CD4-positive, alpha-beta T cell treated with Interleukin-1 beta for 1 hour (primary cell): ENCODE data around the gene TNPO3.
"Not testable (repeated sequence)": the region's sequence is repeated elsewhere in the genome, so short reads cannot be mapped to it uniquely, and the experiment has no call there.

Experiments used
- DNase-seq, 2 donors: peaks; one replicate each; pipeline ENCODE4 v3.0.0-alpha.2; 2020 to 2022

The TNPO3 gene

GRCh38 chr7:129067943-129068548 is 13.1 kb upstream of the TNPO3 start:
- no peak for DNase-seq

GRCh38 chr7:129067132-129067561 is 12.2 kb upstream of the TNPO3 start:
- DNase-seq: not testable (repeated sequence)

GRCh38 chr7:129066290-129067131 is 11.6 kb upstream of the TNPO3 start:
- DNase-seq: no peak

GRCh38 chr7:129055861-129056464 is 1.1 kb upstream of the TNPO3 start:
- DNase-seq: no peak

GRCh38 chr7:129055294-129055816 is 444 bp upstream of the TNPO3 start:
- no peak for DNase-seq

- DNase-seq: peak in 1 of 2 donors; percentile 5
Measured at GRCh38 chr7:129053938-129054437, 923 bp downstream of the TNPO3 start.

- no peak for DNase-seq
Measured at GRCh38 chr7:129052441-129052840, 2.5 kb downstream of the TNPO3 start.

GRCh38 chr7:129051459-129051858 is 3.5 kb downstream of the TNPO3 start:
- DNase-seq: not testable (repeated sequence)

- DNase-seq: no peak
Measured at GRCh38 chr7:129047761-129048160, 7.2 kb downstream of the TNPO3 start.

- no peak for DNase-seq
Measured at GRCh38 chr7:129045682-129046081, 9.2 kb downstream of the TNPO3 start.

GRCh38 chr7:129043012-129043411 is 11.9 kb downstream of the TNPO3 start:
- no peak for DNase-seq

GRCh38 chr7:129041142-129042085 is 13.5 kb downstream of the TNPO3 start:
- no peak for DNase-seq

- DNase-seq: not testable (repeated sequence)
Measured at GRCh38 chr7:129038468-129038867, 16.4 kb downstream of the TNPO3 start.

GRCh38 chr7:129037585-129037984 is 17.3 kb downstream of the TNPO3 start:
- no peak for DNase-seq

- DNase-seq: no peak
Measured at GRCh38 chr7:129032017-129032416, 22.9 kb downstream of the TNPO3 start.

GRCh38 chr7:129030440-129030839 is 24.5 kb downstream of the TNPO3 start:
- no peak for DNase-seq

GRCh38 chr7:129024125-129024524 is 30.8 kb downstream of the TNPO3 start:
- DNase-seq: no peak

- DNase-seq: no peak
Measured at GRCh38 chr7:129021656-129022055, 33.3 kb downstream of the TNPO3 start.

- DNase-seq: no peak
Measured at GRCh38 chr7:129017933-129018538, 36.9 kb downstream of the TNPO3 start.

- DNase-seq: no peak
Measured at GRCh38 chr7:129017264-129017663, 37.6 kb downstream of the TNPO3 start.

- DNase-seq: no peak
Measured at GRCh38 chr7:129014501-129015101, 40.3 kb downstream of the TNPO3 start.
